Forelimb muscle (tissue), 1 donor: ENCODE measurements around the gene RGL3. TPM values are rescaled to one million over a fixed set of nuclear protein-coding genes. Genes with fewer than 3 reads are reported as not detected.
"Not testable (repeated sequence)": the region's sequence is repeated elsewhere in the genome, so short reads cannot be mapped to it uniquely, and the experiment has no call there.

ENCODE experiments used
- DNase-seq: peaks from one replicate; pipeline ENCODE4 v3.0.0-alpha.2; 2013; ENCODE audit warnings: low read depth
- polyA plus RNA-seq: library from polyadenylated mRNA; unstranded; fragments of 120-200 nt; gene quantifications from one replicate; pipeline ENCODE4 v1.2.1, GENCODE V29; 2013; ENCODE audit not compliant: insufficient read length

The RGL3 gene
- polyA plus RNA-seq, 1 donor: 0.40 TPM

DNA sequence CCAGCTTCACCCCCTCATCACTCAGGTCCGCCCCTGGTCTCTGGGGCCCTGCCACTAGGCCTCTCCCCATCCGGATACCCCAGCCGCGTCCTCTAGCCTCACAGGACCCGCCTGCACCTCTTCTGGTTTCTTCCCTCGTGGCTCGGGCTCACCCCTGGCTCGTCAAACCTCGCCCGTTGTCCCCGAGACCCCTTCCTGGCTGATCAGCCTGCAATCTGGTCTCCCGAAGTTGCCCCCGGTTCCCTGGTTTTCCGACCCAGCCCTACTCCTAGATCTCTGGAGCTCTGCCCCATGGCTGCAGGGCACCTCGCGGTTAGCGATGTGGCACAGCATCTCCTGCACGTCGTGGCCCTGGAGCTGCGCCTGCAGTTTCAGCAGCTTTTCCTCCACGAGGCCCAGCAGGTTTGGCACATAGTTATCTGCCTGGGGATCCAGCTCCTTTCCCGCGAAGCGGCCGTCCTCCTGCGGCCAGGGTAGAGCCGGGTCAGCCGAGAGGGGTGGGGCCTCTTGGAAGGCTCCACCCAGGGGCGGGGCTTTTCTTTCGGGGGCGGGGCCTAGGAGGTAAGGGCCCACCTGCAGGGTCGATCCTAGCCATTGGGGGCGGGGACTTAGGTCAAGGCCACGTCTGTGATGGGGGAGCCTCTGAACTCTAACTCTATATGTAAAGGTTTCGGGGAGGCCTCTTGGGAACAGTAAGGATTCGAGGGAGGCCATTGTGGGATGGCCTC is 2.4 kb upstream of the RGL3 start:
- no peak for DNase-seq

GRCh38 chr19:11420429-11421370 is 1.6 kb upstream of the RGL3 start:
- DNase-seq: no peak

DNA sequence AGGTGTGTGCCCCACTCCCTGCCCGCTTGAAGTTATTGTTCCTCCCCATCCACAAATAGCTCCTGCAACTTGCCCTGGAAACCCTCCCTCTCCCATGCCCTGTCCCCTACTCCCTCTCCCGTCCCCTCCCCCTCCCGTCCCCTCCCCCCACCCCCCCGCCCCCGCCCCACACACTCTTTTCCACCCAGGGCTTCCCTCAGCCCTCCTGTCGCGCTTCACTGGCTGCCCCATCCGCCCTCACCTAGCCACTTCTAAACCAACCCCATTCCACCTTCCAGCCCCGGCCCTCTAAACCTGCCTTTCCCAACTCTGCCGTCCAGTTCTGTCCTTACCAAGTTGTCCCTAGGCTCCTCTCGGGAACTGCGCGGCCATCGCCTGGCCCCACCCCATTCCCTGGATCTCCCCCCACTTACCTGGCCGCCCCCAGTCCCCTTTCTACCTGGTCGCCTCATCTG is 993 bp downstream of the RGL3 start:
- no peak for DNase-seq

DNA sequence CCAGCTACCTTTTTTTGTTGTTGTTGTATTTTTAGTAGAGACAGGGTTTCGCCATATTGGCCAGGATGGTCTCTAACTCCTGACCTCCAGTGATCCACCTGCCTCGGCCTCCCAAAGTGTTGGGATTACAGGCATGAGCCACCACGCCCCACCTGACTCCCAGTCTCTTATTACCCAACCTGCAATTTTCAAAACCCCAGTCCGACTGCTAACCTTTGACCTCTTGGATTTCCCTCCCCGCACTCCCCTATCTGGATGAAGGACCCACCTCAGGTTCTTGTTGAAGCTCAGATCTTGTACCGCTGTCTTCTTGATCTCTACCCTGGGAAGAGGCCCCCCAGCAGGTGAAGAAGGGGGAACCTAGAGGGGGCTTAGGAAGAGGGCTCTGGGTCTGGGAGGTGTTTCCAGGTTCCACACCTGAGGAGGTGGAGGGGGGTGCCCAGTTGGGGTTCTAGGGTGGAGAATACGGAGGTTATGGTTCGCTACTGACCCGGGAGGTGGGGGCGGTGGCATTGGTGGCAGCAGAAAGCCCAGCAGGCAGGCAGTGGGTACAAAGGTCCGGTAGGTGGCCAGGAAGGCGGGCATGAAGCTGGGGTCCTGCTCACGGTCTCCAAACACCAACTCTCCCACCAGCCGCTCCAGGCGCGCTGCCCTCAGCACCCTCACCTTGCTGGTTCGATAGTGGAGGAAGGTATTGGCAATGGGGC is 2.6 kb downstream of the RGL3 start:
- DNase-seq: no peak

- DNase-seq: no peak
These were observed 4.6 kb downstream of the RGL3 start for GRCh38 chr19:11414544-11414943.

GRCh38 chr19:11410682-11411081 is 8.4 kb downstream of the RGL3 start:
- DNase-seq: no peak

GRCh38 chr19:11408591-11408990 is 10.5 kb downstream of the RGL3 start:
- no peak for DNase-seq

DNA sequence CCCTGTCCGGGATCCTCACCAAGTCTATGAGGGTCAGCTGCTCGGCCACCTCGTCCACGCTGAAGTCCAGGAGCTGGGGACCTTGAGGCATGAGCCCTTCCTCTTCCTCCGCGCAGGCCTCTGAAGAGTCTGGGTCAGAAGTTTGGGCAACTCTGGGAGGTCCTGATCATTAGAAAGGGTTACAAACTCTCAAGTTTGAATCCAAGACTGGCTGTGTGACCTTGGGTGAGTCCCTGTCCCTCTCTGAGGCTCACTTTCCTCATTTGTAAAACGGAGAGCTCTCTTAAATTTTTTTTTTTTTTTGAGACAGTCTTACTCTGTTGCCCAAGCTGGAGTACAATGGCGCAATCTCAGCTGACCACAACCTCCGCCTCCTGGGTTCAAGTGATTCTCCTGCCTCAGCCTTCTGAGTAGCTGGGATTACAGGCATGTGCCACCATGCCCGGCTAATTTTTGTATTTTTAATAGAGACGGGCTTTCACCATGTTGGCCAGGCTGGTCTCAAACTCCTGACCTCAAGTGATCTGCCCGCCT is 12.3 kb downstream of the RGL3 start:
- not testable (repeated sequence) for DNase-seq

DNA sequence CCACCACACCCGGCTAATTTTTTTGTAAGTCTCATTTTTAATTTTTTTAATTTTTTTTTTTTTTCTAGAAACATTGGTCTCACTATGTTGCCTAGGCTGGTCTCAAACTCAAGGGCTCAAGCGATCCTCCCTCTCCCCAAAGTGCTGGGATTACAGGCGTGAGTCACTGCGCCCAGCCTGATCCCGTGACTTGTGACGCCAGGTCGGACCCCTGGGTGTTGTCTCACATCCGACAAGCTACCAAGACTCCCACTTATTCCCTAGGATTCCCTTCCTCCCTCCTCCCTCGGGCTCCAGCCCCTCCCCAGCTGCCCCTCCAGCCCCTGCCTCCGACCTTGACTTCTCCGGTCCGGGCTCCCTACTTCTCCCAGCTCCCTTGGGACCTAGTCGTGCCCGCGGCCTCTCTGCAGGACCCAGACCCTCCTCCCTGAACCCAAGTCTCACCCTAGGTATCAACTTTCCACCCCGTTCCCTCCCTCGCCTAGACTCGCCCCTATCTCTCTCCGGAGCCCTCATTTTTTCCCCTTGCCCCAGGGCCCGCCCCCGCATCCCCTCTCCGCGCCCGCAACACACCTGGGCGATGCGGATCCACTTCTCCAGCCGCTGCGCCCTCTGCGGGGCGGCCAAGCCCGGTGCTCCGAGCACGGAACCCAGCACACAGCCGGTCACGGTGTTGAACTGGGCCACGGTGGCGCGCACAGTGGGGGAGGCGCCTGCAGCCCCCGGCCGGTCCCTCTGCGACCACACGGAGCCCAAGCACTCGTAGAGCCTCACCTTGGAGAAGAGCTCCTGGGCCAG is 13.1 kb downstream of the RGL3 start:
- DNase-seq: no peak

GRCh38 chr19:11404588-11405222 is 14.4 kb downstream of the RGL3 start:
- no peak for DNase-seq

DNA sequence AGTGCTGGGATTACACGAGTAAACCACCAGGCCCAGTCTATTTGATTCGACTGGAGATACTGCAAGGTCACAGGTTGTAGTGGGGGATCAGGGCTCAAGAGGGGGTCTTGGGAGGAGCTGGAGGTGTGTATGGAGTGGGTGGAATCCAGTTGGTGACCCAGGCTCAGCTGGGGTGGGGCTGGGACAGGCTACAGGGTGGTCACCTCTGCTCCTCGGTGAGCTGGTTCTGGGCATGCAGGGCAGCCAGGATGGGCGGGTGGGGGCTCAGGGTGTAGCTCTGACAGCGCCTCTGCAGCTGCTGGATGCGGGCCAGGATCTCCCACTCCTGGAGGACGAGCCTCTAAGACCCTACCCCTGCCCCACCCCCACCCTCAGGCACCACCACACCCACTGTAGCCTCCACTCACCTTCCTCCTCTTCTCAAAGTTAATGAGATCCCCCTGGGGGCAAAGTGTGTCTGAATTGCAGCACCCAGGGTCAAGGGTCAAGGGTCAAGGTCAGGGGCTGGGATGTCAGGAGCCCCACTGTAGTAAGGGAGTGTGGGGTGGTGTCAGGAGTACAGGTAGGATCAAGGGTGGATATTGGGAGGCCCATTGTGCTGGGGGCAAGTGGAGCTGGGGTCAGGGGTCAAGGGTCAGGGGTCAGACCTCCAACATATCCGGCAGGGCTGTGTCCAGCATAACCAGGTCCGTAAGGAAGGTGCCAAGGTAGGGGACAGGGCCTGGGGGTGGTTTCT is 17.1 kb downstream of the RGL3 start:
- DNase-seq: no peak

DNA sequence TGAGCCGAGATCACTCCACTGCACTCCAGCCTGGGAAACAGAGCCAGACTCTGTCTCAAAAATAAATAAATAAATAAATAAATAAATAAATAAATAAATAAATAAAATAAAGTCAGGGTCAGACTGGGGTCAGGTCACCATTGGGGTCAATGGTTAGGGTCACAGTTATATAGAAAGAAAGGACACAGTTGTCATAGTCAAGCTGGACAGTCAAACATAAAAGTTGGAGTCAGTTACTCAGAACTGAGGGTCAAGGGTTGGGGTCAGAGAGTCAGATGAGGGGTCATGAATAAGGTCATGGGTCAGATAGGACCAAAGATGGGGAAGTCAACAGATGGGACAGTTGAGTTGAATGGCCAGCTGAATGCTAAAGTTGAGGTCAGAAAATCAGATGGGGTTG is 18.3 kb downstream of the RGL3 start:
- DNase-seq: no peak

GRCh38 chr19:11399667-11400066 is 19.4 kb downstream of the RGL3 start:
- no peak for DNase-seq

- no peak for DNase-seq
These were observed 22.0 kb downstream of the RGL3 start for GRCh38 chr19:11397089-11397610.

DNA sequence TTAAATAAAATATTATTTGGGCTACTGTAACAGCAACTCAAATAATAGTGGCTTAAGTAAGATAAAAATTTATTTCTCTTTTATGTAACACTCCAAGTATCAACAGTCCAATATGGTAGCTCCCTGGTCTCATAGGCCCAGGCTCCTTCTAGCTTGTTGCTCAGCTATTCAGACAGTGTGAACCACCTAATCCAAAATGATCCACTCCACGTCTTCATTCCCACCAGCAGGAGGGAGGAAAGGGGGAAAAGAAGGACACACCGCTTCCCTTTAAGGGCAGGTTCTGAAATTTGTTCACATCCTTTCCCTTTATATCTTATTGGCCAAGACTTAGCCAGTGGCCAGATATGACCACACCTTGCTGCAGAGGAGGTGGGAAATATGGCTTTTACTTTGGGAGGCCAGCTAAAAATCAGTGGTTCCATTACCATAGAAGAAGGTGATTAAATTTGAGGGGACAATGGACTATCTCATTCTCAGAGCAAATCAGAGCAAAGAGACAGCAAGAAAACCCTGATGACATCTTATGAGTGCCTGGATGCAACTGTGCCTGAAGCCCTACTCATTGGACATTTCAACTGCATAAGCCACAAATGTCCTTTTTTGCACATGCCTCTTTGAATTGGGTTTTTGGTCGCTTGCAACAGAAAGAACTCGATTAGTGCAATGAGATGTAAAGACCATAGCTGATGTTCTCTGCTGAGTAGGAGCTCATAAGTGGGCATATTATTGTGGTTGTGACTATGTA is 28.0 kb downstream of the RGL3 start:
- no peak for DNase-seq

GRCh38 chr19:11390359-11390758 is 28.8 kb downstream of the RGL3 start:
- no peak for DNase-seq

DNA sequence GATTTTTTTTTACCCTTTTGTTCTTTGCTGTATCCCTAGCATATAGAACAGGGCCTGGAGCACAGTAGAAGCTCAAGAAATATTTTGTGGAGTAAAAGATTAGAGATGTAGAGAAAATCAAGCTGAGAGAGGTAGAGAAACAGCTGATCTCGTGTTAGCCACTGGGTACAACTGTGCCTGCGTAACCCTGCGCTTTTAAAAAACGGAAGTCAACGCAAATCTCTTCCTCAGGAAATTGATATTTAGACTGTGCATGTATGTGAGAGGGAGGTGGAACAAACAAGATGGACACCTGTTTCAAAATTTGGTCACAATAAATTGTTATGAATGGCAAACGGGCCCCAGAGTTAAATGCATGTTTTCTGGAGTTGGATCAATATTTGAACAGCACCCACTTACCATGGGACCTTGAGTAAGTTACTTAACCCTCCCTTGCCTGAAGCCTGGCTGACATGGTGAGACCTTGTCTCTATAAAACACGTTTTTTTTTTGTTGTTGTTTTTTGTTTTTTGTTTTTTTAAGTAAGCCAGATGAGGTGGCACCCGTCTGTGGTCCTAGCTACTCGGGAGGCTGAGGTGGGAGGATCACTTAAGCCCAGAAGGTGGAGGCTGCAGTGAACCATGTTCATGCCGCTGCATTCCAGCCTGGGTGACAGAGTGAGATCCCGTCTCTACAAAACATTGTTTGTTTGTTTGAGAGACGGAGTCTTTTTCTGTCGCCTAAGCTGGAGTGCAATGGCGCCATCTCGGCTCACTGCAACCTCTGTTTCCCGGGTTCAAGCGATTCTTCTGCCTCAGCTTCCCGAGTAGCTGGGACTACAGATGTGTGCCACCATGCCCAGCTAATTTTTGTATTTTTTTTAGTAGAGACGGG is 31.7 kb downstream of the RGL3 start:
- no peak for DNase-seq

- no peak for DNase-seq
These were observed 34.4 kb downstream of the RGL3 start for GRCh38 chr19:11384778-11385129.
